HG02970 (cell line): ENCODE data around the gene TMEM175.

Experiments used
- ATAC-seq: cut with Tn5 transposase; IDR thresholded peaks from one replicate; pipeline ENCODE4 v1.9.1; 2021; ENCODE audit warnings: mild to moderate bottlenecking, moderate library complexity, moderate number of reproducible peaks; ENCODE audit not compliant: unreplicated experiment, low FRiP score

Gene TMEM175, protein sequence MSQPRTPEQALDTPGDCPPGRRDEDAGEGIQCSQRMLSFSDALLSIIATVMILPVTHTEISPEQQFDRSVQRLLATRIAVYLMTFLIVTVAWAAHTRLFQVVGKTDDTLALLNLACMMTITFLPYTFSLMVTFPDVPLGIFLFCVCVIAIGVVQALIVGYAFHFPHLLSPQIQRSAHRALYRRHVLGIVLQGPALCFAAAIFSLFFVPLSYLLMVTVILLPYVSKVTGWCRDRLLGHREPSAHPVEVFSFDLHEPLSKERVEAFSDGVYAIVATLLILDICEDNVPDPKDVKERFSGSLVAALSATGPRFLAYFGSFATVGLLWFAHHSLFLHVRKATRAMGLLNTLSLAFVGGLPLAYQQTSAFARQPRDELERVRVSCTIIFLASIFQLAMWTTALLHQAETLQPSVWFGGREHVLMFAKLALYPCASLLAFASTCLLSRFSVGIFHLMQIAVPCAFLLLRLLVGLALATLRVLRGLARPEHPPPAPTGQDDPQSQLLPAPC

DNA sequence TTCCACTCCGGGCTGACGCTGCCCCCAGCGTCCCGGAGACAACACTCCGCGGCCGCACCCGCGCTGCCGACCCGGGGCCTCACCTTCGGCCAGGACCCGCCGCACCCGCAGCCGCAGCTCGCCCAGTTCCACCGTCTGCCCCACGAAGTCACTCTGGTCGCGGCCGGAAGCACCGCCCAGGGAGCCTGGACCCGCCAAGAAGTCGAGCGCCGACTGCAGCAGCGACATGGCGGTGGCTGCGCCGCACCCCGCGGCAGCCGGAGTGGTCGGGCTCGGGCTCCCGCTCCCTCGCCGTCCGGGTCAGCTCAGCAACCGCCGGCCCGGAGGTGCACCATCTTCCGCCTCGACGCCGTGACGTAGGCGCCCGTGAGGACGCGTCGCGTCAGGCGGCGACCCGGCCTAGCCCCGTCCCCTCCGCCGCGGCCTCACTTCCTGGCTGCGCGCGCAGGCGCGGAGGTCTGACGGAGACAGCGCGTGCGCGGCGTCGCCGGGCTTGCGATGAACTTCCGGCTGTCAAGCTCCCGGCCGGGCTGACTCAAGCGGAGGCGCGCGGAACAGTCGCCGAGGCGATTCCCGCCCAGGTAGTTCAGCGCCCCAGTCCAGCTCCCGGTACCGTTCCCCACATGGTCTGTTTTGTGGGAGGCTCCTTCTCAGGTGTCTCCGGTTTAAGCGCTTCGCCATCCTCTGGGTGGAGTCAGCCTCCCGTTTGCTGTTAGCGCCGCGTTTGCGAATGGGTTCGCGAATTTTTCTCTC, at the start of gene TMEM175, which contains the start of gene GAK:
TSS of gene TMEM175 (plus strand) at position 501 of the 753 bp plus-strand sequence. CDS start 15,280 bp downstream, outside the sequence.
TSS of gene GAK (minus strand) at position 357 of the 753 bp plus-strand sequence. CDS start at position 228, 129 bp downstream.
- peak; percentile 93 for ATAC-seq

DNA sequence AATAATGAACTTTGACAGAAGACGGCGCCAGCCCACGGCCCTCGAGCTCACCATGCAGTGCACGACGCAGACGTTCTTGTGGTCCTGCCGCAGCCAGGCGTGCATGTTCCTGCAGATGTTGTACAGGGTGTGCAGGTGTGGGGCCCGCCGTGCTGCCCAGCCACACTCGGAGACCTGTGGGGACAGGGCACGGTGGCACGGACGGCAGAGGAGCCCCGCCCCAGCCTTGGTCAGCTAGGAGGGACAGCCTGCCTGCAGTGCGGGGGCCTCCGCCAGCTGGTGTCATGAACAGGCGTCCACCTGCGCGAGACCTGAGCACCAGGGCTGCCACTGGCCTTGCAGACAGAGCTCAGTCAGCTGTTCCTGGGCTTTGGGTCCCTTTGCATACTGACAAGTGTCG, 49.6 kb upstream of the TMEM175 start:
- no peak for ATAC-seq

DNA sequence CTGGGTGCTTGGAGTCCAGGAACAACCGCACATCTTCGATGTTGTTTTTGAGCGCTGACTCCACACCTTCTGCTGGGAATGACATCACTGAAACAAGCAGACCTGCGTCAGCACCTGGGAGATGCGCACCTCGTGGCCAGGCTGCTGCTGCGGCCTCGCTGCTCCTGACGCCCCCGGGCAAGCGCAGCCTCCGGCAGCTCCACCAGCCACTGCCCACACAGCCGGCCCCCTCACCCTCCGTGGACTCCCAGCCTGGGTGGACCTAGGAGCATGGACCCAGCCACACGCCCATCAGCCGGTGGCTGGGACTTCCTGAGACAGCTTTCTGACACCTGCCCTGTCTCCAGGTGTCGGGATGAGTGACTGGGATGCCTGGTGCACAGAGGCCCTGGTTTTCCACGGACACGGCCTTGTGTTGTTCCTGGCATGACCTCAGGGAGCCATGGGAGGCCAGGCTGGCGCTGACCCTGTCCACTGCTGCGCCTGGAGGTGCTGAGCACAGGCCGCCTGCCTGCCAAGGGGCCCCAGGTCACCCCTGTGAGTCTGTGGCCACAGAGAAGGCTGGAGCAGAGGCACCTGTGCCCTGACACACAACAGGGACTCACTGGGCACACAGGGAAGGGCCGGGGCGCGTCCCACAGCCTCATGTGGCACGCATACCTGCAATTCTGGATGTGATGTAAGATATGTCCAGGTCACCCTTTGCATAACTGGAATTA, 48.7 kb upstream of the TMEM175 start:
- no peak for ATAC-seq

DNA sequence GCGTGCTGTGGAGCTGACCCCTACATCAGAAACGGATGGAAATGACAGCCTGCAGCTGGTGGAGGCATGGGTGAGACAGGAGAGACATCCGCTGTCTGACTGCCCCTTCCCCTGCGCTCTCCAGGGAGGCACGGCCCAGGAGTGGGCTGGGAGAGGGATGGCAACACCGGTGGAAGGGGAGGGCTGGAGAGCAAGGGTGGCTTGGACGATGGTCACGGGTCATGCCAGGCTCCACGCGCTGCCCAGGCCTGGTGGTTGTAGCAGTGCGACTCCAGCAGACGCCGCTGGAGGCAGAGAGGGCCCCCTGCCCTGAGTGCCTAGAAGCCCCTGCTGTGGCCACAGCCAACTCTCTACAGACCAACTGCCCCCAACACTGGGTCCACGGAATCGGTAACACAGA, 48.0 kb upstream of the TMEM175 start:
- ATAC-seq = no peak

DNA sequence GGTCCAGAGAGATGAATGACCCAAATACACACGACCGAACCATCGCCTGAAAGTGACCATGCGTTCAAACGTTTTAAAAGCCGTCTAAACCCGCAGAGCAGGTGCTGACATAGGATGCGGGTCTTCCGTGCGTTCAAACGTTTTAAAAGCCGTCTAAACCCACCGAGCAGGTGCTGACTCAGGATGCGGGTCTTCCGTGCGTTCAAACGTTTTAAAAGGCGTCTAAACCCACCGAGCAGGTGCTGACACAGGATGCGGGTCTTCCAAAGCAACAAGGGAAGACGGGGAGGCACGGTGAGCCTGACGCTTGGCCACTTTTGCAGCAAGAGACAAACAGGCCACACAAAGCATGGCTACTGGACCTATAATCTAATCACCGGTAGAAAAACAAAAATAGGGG, 47.4 kb upstream of the TMEM175 start:
- no peak for ATAC-seq

DNA sequence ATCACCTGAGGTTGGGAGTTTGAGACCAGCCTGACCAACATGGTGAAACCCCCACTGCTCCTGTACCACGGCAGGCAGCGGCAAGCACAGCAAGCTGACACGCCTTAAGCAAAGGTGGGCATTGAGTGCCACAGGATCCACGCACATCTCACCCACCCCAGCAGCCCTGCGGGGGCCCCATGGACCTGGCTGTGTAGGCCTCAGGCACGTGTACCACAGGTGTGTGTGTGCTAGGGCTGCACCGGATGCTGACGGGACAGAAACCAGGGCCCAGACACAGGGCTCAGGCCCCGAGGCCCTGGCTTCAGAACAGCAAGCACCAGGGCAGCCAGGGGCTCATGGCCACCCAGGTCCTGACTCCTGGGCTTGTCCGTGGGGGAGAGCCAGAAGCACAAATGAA, 46.9 kb upstream of the TMEM175 start:
- no peak for ATAC-seq

DNA sequence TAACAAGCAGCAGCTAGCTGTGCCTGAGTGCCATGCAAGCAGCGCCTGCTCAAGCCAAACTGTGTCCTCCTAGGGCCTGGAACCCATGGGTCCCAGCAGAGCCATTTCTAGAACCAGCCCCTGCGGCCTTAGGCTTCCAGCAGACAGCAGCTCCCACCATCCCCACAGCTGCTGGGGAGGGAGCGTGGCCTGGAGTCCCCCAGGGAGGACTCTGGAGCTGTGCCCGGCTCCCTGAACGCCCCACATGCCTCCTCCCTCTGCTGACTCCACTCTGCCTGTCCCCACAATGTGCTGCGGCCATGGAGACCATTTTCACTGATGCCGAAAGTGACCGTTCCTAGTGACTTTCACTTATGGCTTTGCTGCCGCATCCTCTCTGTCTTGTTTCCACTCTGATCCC, 46.0 kb upstream of the TMEM175 start:
- no peak for ATAC-seq

DNA sequence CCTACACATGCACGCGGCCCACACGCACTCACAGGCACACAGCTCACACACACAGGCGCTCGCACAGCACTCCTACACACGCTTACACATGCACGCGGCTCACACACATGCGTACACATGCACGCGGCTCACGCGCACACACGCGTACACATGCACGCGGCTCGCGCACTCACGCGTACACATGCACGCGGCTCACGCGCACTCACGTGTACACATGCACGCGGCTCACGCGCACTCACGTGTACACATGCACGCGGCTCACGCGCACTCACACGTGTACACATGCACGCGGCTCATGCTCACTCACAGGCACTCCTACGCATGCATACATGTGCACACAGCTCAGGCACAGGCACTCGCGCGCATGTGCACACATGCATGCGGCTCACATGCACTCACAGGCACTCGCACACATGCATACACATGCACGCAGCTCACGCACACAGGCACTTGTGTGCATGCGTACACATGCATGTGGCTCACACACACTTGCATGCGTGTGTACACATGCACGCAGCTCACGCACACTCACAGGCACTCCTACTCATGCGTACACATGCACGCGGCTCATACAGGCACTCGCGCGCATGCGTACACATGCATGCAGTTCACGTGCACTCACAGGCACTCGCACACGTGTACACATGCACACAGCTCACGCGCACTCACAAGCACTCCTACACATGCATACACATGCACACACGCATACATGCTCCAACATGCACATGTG, 45.1 kb upstream of the TMEM175 start:
- no peak for ATAC-seq

DNA sequence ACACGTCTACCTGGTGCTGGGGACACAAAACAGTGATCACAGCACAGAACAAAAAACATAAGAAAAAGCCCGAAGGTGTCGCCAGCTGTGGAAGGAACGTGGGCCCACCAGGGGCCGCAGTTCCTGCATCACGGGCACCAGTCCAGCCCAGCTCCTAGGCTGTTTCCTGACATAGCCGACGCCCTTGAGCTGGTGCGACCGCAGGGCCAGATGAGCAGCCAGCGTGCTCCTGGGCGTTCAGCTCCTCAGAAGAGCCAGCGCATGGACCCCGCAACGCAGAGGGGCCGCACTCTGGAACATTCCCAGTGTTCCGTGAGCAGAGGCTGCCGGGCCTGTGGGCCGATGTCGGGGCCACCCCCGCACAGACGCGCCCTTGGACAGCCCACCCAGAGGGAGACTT, 44.2 kb upstream of the TMEM175 start:
- no peak for ATAC-seq

DNA sequence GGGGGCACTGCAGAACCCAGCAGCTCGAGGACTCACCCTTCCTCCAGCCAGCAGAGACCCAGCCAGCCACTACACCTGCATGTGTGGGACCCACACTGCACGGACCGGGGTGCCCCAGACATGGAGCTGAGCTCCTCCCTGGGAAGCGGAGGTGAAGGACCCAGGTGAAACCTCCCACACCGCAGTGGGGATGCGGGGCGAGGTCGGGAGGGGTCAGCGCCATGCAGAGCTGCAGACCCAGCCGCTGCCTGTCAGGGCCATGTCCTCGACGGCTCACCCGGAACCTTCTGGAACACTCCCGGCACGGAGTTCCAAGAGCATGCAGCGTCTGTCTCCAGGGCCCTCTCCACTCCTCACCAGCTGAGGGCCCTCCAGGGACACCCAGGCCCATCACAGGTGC, 42.7 kb upstream of the TMEM175 start:
- no peak for ATAC-seq

DNA sequence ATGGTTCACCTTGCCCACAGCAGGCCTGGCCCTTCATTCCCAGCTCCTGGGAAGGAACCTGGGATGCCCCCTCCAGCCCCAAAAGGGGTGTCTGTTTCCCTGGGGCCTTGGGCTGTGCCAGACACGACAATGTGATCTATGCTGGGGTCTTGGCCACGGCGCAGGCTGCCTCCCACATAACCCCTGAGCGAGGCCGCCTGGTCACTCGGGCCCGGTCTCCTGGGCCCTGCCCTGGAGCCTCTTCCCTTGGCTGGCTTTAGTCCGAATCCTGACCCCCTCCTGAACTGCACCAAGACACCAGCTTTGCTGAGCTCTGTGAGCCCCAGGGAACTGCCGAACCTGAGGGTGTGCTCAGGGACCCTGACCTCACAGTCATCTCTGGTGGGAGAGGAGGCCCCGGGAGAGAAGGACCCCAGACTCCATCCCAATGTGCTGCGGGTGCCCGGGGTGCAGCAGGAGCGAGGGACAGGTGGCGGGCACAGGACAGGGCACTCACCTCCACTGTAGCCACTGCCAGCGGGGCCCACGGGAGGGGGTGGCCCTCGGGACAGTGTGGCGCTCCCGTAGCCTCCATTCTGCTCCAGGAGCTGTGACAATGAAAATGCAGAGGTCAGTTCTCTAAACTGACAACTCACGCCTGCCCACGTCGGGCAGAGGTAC, 42.1 kb upstream of the TMEM175 start:
- ATAC-seq = no peak

DNA sequence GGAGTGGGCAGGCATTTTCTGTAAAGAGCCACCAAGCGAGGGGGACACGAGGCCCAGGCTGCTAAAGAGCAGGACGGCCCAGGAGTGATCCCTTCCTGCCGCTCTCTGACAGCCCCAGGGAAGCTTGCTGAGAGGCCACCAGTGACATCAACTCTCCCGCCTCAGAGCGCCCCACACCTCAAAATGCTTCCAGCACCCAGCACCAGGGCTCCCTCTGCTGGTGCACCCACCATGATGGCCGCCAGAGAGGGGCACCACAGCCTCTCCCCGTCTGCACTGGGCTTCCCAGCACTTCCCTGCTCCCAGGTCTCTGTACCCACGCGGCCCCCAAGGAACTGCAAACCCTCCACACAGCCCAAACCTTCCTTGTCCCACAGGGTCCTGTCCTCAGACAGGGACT, 40.5 kb upstream of the TMEM175 start:
- no peak for ATAC-seq

DNA sequence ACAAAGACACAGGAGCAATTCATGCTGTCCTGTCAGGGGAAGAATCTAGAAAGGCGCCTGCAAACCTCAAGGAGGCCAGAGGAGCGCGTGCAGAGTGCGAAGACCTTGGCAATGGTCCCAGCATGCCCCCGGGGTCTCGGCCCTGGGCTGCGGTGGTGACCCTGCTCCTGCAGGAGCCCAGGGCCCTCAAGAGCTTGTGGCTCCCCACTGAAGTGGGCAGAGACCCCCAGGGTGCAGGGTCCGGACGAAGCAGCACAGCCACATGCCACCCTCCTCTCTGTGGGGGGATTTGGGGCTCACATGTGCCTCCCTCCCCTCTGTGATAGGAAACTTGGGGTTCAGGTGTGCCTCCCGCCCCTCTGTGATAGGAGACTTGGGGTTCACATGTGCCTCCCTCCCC, 39.5 kb upstream of the TMEM175 start:
- ATAC-seq = no peak

DNA sequence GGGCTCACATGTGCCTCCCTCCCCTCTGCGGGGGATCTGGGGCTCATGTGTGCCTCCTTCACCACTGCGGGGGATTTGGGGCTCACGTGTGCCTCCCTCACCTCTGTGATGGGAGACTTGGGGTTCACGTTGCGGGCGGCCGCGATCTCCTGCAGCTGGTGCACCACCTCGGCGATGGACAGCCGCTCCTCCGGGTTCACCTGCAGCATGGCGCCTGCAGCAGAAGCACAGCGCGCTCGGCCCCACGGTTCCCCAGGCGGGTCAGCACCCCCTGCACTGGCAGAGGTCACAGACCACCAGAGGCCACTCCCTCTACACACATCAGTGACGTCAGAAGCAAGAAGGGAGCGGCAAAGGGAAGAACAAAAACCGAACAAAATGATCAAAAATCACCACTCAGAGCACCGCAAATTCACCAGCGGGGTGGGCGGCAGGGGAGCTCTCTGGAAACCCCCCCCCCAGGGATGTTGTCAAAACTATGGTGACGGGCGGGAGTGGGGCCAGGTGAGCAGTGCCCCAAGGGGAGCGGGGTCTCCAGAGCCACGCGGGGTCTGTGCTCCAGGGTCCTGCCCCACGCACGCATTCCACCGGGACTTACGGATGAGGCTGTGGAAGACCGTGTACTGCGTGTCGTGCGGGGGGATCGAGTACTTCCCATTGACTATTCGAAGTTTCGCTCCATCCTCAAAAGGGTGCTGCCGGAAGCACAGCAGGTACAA, 38.8 kb upstream of the TMEM175 start:
- ATAC-seq = no peak

DNA sequence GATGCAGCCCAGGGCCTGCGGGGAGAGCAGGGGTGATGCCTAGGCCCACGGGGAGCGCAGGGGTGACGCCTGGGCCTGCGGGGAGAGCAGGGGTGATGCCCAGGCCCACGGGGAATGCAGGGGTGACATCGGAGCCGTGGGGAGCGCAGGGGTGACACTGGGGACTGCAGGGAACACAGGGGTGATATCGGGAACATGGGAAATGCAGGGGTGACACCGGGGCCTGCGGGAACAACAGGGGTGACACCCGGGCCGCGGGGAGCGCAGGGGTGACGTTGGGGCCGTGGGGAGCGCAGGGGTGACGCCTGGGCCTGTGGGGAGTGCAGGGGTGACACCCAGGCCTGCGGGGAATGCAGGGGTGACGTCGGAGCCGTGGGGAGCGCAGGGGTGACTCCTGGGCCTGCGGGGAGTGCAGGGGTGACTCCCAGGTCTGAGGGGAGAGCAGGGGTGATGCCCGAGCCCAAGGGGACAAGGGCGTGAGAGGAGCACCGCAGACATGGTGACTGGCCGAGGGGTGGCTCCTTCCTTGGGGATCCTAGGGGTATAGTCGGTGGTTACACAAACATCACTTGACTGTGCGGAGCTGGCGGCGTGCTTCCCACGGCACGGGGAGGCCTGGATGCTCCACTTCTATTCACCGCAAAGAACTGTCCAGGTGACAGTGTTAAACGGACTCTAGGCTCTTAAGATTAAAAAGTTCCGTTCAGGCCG, 38.1 kb upstream of the TMEM175 start:
- no peak for ATAC-seq

DNA sequence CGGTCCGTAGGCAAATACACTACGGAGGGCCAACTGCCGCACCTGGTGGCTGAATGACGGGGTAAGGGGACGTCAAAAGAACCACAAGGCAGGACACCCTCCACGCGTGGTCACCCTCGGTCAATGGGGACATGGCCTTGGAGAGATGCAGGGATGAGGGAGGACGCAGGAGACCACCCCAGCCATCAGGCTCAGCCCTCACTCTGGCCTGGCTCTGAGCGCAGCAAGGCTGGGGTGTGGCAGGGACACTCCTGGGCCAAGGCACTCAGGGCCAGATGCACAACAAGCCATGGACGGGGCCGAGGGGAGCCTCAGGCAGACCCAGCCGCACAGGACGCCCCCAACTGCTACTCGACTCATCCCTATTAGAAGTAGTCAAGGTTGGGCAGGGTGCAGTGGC, 36.7 kb upstream of the TMEM175 start:
- no peak for ATAC-seq

DNA sequence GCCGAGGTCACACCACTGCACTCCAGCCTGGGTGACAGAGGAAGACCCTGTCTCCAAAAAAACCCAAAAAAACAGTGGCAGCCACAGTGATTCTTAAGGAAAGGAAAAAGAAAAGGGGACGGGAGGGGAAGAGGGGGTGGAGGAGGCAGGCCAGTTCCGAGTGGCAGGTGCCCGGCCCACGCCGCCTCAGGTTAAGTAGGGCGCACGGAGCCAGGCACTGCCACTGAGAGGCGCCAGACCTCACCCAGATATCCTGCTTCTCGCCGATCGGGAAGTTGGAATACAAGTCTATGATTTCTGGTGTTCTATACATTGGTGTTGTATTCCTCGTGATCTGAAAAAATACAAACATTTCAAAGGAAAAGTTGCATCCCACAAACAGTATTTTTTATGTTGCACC, 36.0 kb upstream of the TMEM175 start:
- ATAC-seq = no peak

DNA sequence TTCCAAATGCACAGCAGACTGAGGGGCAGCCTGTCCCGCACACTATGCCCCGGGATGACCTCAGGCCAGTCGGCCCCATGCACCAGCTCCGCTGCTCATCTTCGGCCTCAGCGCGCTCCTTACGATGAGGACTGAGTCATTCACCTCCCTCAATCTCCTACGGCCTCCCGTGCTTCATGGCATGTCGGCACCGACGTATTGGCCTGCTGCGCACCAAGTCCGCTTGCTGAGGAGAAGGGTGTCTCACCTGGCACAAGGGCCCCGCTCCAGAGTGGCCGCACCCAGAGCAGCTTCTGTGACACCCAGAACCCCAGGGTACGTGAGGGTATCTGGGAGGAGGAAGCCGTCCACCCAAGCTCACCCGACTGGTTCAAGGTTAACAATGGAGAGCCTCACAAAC, 35.6 kb upstream of the TMEM175 start:
- ATAC-seq = no peak
